ENCODE measurements around the gene IL5.
"Not testable (repeated sequence)": the region's sequence is repeated elsewhere in the genome, so short reads cannot be mapped to it uniquely, and the experiment has no call there.

The IL5 gene

GRCh38 chr5:132543472-132544201 lies at the start of gene IL5:
TSS of gene IL5 (minus strand) at chr5:132543522. CDS start at chr5:132543478, 44 bp downstream.
- DNase-seq: no peak

GRCh38 chr5:132592521-132592920 lies 49.2 kb upstream of the IL5 start:
- DNase-seq: no peak

- DNase-seq: peak; percentile 0
Observed at GRCh38 chr5:132591145-132591544, 47.8 kb upstream of the IL5 start.

- DNase-seq: no peak
Observed at GRCh38 chr5:132589467-132589866, 46.1 kb upstream of the IL5 start.

GRCh38 chr5:132586063-132586462 lies 42.7 kb upstream of the IL5 start:
- no peak for DNase-seq

- DNase-seq: not testable (repeated sequence)
Observed at GRCh38 chr5:132584560-132584959, 41.2 kb upstream of the IL5 start.

GRCh38 chr5:132576123-132576522 lies 32.8 kb upstream of the IL5 start:
- no peak for DNase-seq

GRCh38 chr5:132566657-132567056 lies 23.3 kb upstream of the IL5 start:
- DNase-seq: no peak

- DNase-seq: not testable (repeated sequence)
Observed at GRCh38 chr5:132564555-132564954, 21.2 kb upstream of the IL5 start.

GRCh38 chr5:132561601-132562000 lies 18.3 kb upstream of the IL5 start:
- DNase-seq: no peak

GRCh38 chr5:132559383-132560060 lies 16.2 kb upstream of the IL5 start:
- no peak for DNase-seq

- no peak for DNase-seq
Observed at GRCh38 chr5:132557478-132558172, 14.3 kb upstream of the IL5 start.

- DNase-seq: peak; percentile 64
Observed at GRCh38 chr5:132556763-132557477, 13.6 kb upstream of the IL5 start, which contains the start of gene RAD50. TSS of gene RAD50 (plus strand) at chr5:132556977. CDS start at chr5:132557325, 348 bp downstream.

- DNase-seq: no peak
Observed at GRCh38 chr5:132556153-132556762, 12.9 kb upstream of the IL5 start.

- DNase-seq: no peak
Observed at GRCh38 chr5:132549576-132549975, 6.3 kb upstream of the IL5 start.

GRCh38 chr5:132548834-132549233 lies 5.5 kb upstream of the IL5 start:
- not testable (repeated sequence) for DNase-seq

GRCh38 chr5:132547269-132547668 lies 3.9 kb upstream of the IL5 start:
- DNase-seq: no peak

GRCh38 chr5:132546108-132546507 lies 2.8 kb upstream of the IL5 start:
- no peak for DNase-seq

GRCh38 chr5:132540764-132541163 lies 2.6 kb downstream of the IL5 start:
- DNase-seq: no peak

GRCh38 chr5:132540149-132540548 lies 3.2 kb downstream of the IL5 start:
- DNase-seq: no peak

GRCh38 chr5:132539716-132540115 lies 3.6 kb downstream of the IL5 start:
- no peak for DNase-seq

- no peak for DNase-seq
Observed at GRCh38 chr5:132530946-132531345, 12.4 kb downstream of the IL5 start.

Data from NCI-H1694 treated with DMSO at 0.1 percent for 48 hours (cell line).